Measurements from ENCODE around the gene UTP25.

- TF ChIP-seq CTCF (IDR thresholded peaks at IDR 0.05) (no peak), POLR2A (IDR thresholded peaks at IDR 0.05) (no peak)
Measured at GRCh38 chr1:209809611-209810010, 18.2 kb upstream of the UTP25 start.
